Skin epidermis (tissue), 12 donors: ENCODE measurements around the gene TPRA1.
A peak's percentile ranks its signal among the peaks of the same experiment; 100 is the strongest.

Source experiments
- H3K27ac ChIP-seq, 21 experiments: fragments of 200-600 bp; sonication (generic) in 11 of 21; one replicate each; pipeline ENCODE4 v1.5.0; 2020; ENCODE audit warnings: mild to moderate bottlenecking in 3 of 21, inconsistent platforms in 2 of 21, moderate library complexity in 2 of 21
- H3K4me3 ChIP-seq, 7 experiments: fragments of 200-600 bp; sonication (generic) in 2 of 7; one replicate each; pipeline ENCODE4 v1.5.0; 2020; ENCODE audit warnings: inconsistent platforms in 2 of 7, mild to moderate bottlenecking in 2 of 7, moderate library complexity in 1 of 7

The TPRA1 gene

DNA sequence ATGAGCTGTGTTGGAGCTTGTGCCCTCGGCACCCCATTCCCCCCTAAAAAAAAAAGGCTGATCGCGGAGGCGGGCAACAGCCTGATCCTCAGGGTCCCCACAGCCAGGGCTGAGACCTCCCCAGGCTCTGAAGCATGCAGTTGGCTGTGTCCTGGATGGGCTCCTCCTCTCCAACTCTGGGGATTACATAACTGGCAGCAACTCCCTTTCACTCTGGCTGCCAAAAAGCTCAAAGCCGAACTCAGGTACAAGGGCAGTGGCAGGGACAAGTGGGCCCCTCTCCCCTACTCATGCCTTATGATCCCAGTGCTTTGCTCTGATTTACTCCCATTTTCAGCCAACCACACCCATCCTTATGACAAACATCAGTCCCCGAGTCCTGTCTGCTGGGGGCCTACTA is 18.3 kb downstream of the TPRA1 start:
- H3K27ac ChIP-seq: no peak overlapping the region

DNA sequence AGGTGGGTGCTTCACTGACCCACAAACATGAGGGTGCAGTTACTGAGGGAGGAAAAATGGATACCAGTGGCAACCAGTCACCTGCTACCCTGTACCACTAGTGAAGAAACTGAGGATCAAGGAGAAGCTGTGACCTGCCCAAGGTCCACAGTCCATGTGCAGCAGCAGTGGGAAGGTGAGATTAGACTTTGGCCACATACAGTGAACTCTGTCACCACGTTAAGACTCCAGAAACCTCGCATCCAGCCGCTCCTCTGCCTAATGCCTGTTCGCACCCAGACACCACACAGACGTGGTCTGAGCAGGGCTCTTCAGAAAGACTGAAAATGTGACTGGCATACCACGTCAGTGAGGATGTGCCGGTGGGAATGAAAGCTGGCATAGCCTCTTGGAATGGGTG is 20.0 kb downstream of the TPRA1 start:
- Histone ChIP-seq H3K27ac (no peak overlapping the region), H3K4me3 (no peak overlapping the region)

More for the DNA sequence above, 18.3 kb downstream of the TPRA1 start:
- no peak overlapping the region for H3K4me3 ChIP-seq

DNA sequence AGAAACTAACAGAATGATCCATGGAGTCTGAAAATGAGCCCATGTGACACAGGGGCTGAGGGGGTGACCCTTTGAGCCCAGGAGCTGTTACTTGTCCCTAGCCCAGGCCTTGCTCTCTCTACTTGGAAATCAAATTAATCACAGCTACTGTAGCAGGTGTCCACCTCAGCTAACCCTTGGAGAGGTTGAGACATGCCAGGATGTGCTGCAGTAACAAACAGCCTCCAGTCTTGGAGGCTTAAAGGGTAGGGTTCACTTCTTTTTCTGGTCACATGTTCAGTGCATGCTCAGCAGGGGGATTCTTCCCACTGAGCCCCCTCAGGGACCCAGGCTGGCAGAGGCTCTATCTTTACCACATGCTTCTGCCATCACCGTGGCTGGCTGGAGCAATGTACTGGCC is 21.4 kb downstream of the TPRA1 start:
- Histone ChIP-seq H3K4me3 (no peak overlapping the region), H3K27ac (no peak overlapping the region)

DNA sequence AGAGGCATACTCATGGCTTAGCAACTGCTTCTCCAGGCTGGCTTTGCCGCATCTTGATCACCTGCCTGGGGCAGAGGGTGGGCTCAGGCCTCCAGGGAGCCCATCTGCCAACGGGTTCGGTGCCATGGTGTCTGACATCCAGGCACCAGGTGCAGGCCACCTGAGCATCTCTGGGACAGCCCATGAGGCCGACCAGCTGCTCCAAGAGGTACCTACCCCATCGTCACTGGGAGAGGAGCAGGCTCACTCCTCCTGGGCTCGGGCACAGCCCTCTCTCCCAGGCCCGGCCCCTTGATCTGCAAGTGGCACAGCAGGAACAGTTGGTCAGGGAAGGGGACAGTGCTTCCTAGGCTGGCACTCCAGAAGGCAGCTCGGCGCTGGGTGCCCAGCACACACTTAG is 21.9 kb downstream of the TPRA1 start:
- no peak overlapping the region for H3K4me3 ChIP-seq
- no peak overlapping the region for H3K27ac ChIP-seq

DNA sequence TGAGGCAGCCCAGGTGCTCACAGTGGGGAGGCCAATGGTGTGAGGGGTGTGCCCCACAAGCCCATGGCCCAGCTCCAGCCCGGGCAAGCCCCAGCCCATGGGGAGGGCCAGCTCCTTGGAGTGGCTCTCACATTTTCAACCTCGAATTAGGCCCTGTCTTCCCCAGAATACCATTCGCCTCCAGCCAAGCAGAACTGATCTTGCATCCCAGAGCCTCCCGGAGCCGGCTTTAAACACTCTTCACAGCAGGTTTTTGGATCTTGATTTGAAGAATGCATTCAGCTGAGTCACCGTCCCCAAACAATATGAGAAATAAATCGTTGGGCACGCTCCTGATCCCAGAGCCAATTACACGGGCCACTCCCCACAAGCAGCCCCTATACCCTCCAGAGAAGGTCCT is 23.7 kb downstream of the TPRA1 start:
- no peak overlapping the region for H3K4me3 ChIP-seq
- H3K27ac ChIP-seq: no peak overlapping the region

DNA sequence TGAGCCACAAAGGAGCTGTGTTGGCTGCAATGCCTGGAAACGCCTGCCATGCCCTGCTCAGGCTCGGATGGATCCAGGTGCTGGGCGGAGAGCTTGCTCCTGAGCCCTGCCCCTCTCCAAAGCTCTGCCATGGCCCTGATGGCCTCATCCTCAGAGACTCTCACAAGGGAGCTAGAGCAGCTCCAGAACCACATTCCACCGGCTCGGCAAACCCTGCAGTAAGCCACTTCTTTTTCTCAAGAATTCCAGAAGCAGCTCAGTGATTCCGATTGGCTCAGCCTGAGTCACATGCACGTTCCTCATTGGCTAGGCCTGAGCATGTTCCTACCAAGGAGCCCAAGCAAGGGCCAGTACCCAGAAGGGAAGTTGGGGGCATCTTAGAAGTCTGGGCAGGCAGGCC is 24.8 kb downstream of the TPRA1 start:
- Histone ChIP-seq H3K4me3 (no peak overlapping the region), H3K27ac (no peak overlapping the region)

DNA sequence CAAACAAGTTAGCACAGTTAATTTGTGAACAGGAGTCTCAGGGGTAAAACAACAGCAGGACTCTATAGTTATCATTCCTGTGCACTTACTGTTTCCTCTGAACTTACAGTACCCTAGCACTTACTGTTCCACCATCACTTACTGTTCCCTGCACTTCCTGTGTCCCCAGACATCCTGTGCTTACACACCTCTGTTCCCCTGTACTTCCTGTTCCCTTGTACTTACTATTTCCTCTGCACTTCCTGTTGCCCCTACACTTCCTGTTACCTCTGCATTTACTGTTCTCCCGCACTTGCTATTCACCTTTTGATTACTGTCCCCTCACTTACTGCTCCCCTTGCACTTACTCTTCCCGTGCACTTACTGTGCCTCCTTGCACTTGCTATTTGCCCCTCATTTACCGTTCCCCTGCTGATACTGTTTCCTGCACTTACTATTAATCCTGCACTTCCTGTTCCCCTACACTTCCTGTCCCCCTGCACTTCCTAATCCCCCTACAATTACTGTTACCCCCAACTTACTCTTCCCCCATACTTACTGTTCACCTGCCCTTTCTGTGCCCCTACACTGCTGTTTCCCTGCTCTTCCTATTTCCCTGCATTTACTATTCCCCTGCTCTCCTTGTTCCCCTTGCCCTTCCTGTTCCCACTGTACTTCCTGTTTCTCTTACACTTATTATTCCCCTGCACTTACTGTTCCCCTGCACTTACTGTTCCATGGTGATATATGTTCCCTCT is 30.3 kb downstream of the TPRA1 start:
- H3K4me3 ChIP-seq: no peak overlapping the region
- H3K27ac ChIP-seq: no peak overlapping the region

DNA sequence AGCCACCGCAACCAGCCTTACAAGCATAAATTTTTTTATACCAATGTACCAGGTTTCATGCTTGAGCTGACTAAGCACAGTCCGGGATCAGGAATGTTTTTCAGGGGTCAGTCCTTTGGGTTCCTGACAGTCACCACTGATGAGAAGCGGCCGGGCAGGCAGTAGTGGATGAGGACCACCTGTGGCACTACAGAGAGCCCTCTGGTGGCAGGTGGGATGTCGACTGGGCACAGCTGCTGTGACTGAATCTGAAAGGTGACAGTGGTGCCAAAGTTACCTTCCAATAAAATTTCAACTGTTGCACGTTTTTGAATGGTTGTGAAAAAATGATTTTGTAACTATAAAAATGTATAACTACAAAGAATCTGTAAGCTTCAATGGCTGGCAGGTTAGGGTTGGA is 34.0 kb downstream of the TPRA1 start:
- no peak overlapping the region for H3K27ac ChIP-seq

DNA sequence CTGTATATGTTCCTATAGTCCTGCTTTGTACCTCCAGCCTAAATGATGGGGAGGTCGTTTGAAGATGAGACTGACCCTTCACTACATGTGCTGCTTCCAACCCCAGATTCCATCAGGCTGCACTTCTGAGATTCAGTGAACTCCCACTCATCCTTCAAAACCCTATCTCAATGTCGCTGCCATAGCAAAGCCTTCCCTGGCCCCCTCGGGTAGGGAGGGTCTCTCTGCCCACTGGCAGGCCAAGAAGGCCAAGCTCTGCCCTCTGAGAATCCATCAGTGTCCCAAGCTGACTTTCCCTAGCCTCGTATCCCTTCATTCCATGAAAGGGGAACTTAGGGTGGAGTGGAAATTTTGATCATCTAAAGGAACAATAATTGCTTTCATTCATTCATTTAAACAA is 35.4 kb downstream of the TPRA1 start:
- Histone ChIP-seq H3K4me3 (no peak overlapping the region), H3K27ac (no peak overlapping the region)

More for the DNA sequence above, 34.0 kb downstream of the TPRA1 start:
- H3K4me3 ChIP-seq: no peak overlapping the region

DNA sequence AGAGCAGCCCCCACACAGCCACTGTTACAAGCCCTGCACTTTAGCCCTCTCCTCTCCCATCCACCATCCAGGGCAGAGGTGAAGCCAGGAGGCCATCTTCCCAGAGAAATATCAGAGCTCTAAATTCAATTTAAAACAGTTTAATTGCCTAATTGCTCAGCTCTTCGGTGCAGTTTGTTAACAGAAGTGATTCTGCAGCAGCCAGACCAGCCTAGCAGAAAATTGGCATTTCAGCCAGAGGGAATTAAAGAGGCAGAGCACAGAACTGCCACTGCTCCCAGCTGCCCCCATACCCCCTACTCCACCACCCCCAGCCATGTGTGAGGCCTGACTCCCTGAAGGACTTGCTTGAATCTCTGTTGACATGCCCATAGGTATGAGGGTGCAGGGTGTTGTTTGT is 38.5 kb downstream of the TPRA1 start:
- no peak overlapping the region for H3K27ac ChIP-seq
- H3K4me3 ChIP-seq: no peak overlapping the region

DNA sequence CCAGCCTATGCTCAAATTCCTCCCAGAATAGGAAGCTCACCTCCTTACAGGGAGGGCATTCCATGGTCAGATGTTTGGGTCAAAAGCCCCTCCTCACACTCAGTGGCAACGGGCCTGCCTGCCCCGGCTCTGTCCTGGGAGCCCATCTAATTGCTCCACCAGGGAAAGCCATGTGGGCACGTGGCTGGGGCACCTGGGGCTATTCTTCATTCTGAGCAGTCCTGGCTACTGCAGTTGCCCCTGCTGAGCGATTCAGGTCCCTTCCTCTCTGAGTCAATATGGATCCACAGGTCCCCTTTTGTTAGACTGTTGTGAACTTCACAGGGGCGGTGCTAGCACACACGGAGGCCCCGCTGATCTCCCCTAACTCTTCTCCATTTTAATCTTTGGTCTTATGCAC is 39.4 kb downstream of the TPRA1 start:
- H3K4me3 ChIP-seq: no peak overlapping the region
- no peak overlapping the region for H3K27ac ChIP-seq

DNA sequence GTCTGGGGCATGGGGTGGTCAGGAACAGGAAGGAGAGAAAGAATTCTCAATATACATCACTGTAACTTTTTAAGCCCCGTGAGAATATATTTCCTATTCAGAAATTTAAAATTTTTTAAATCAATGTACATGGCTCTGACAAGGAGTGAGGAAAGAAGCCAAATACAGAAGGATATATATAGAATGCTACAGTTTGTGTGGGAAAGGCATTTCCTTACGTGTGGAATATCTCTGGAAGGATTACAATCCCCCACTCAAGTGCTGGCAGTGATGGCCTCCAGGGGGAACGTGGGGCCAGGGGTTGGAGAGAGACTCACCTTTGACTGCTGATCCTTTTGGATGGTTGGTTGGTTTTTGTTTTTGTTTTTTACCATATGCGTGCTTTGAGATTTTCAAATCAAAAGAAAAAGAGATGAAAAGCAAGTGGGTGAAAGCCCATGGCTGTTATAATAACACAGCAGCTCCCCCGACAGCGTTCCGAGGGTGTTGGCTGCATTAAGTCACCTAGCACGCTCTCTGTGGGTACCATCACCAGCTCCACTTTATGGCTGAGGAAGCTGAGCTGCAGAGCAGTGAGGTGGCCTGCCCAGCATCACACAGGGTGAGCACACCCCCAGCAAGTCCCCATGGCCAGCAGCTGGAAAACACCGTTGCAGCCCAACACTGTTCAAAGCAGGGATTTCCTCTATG is 39.9 kb downstream of the TPRA1 start:
- Histone ChIP-seq H3K4me3 (no peak overlapping the region), H3K27ac (no peak overlapping the region)

DNA sequence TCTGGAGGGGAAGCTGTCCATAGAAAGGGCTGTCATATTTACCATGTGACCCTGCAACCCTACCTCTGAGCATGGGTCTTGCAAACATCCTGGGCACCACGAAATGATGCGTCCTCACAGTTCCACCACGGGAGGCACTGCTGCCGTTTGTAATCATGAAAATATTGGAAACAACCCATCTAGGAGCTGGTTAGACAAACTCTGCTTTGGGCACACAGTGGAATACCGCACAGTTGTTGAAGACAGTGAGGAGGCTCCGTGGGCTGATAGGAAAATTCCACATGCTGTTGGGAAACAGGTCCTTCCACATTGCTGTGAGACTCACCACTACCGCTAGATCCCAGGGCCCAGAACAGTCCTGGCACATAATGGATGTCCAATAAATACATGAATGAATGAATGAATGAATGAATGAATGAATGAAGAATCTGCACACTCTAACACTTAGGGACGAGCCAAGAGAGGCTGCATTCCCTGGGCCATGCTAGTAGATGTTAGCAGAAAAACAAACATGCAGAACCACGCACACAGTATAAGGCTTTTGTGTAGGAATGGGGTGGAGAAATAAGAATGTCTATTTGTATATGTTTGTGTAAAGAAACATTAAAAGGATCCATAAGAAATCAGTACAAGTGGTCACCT is 40.6 kb downstream of the TPRA1 start:
- Histone ChIP-seq H3K4me3 (no peak overlapping the region), H3K27ac (no peak overlapping the region)

DNA sequence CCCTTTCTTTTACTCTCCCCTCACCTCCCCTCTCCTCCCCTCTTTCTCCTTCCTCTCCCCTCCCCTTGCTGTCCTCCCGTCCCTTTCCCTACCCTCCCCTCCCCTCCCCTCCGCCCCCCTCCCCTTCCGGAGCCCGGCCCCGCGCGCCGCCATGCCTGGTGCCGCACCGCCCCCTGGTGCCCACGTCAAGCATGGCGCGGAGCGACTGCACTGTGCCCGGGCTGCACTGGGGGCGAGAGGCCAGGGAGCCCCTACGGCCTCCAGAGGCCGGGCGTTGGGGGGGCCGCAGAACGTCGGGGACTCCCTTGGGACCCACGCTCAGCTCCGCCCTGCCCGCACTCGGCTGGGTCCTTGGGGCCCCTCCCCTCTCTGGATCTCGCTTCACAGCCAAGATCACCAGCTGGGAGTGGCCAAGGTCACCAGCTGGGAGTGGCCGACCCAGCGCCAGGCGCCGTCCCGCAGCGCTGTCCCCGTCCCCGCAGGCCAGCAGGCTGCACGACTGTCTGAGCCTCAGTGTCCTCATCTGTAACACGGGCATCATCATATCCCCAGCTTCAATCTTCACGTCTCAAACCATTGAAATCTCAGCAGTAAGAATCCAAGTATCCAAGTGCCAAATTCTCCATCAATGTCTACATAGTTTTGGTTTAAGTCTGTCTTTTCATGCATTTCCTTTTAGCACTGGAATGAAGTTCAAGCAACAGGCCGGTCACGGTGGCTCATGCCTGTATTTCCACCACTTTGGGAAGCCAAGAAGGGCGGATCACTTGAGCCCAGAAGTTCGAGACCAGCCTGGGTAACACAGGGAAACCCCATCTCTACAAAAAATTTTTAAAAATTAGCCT is 42.5 kb downstream of the TPRA1 start:
- H3K4me3 ChIP-seq: peak overlapping the region; percentile 19 to 53 (median 40)
- peak overlapping the region in 9 of 21 experiments; percentile 14 to 79 (median 41) for H3K27ac ChIP-seq

DNA sequence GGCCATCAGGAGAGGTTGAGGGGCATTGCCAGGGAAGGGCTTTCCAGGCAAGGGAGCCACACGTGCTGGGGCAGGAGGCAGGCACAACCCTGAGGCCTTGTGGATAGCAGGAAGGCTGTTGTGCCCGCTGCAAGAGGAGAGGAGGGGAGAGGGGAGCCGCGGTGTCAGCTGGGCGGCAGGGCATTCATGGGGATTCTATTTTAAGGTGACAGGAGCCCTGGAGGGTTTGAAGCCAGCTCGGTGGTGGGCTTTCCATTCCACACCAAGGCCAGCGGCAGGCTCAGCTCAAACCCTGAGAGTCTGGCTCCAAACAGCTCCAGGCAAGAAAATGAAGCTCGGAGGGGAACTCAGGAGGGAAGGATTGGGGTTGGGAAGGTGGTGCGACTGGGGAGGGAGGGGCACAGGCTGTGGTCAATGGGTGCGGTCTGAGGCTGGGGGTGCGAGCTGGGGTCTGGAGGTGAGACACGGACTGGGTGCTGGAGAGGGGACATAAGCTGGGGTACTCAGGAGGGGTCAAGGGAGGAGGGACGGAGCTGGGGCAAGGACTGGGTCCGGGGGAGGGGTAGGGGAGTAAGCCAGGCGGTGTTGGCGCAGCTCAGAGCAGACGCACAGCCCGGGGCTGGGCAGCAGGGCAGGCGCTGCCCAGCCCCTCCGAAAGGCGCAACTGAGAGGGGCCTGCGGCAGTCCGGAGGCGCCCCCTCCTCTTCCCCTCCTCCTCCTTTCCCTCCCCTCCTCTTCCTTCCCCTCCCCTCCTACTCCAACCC is 43.4 kb downstream of the TPRA1 start:
- H3K27ac ChIP-seq: peak overlapping the region in 9 of 21 experiments; percentile 14 to 79 (median 44)
- H3K4me3 ChIP-seq: peak overlapping the region; percentile 19 to 53 (median 40)

DNA sequence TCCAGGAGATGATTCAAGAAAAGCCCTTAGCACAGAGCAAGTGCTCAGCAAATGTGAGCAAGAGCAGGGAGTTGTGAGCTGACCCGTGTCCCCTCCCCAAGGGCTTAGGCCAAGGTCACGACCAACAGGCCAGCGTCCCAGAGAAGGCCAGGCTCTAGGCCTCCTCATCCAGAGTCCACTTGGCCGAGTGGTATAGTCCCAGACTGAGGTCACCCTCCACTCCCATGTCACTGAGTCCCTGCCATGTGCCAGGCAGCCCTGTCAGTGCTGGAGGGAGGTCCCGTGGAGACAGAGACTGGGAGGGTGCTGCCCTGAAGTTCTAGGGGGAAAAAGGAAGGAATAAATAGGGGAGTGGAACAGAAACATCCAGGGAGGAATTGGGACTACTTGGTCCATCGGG is 44.0 kb downstream of the TPRA1 start:
- Histone ChIP-seq H3K4me3 (no peak overlapping the region), H3K27ac (peak overlapping the region in 1 of 21 experiments; percentile 79)

DNA sequence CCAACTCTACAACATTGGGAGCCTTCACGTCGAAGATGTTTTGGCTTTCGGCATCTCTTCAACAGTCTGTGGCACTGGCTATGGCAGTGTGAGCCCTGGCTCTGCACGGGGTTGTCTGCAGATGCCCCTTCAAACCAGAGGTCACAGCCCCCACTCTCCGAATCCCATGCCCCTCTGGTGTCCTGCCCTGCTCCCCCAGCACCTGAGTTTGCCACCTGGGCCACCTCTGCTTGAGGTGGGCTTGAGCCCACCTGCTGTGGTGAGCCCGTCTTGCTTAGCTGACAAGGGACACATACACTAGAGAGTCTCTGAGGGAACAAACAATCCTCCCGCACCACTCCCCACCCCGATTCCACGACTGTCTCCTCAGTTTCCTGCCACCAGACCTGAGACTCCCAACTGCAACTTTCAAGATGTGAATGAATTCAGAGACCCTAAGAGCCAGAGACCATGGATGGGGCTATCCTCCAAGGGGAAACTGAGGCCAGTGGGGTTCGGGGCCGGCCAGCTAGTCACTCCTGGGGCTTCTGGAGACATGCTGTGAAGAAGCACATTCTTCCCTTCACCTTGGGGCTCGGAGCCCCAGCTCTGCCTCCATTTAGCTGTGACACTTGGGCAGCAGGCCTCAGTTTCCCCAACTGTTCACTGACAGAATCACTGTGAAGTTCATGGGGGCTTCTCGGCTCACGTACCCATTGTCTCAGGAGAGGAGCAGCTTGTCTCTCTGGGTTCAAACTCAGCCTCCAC is 44.6 kb downstream of the TPRA1 start:
- H3K4me3 ChIP-seq: no peak overlapping the region
- H3K27ac ChIP-seq: no peak overlapping the region

DNA sequence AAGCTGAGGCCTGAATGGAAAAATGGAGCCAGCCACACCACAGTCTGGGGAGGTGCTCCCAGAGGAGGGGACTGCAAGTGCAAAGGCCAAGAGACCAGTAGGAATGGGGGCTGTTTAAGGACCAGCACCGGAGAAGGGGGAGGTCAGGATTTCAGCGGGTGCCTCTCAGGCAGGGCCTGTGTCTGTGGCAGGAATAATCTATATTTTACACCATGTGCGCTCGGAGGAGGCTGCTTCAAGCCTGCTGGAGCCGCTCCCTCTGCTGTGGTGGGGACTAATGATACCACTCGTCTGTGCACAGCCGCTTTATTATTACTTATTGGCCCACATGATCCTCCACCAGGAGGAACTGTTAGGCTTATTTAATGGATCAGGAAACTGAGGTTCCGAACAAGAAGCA is 45.3 kb downstream of the TPRA1 start:
- H3K27ac ChIP-seq: no peak overlapping the region
- no peak overlapping the region for H3K4me3 ChIP-seq

DNA sequence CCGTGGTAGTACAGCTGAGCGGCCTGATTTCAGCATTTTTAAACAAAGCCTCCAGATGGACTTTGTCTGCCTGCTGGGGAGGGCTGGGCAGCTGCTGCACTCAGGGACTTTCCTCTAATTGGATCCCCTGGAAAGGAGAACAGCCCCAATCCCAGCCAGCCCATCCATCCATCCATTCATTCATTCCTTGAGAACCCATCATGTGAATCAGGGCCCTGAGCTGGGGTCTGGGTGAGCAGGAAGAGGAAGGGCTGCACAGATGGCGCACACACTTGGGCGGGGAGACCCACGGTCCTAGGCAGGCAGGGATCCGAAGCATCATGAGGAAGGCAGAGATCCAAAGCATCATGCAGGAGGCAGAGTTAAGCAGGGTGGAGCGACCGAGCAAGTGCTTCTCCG is 45.7 kb downstream of the TPRA1 start:
- no peak overlapping the region for H3K27ac ChIP-seq
- no peak overlapping the region for H3K4me3 ChIP-seq
